ENCODE data around the gene EIPR1.
"Not testable (repeated sequence)": the region's sequence is repeated elsewhere in the genome, so short reads cannot be mapped to it uniquely, and the experiment has no call there.

Gene EIPR1

GRCh38 chr2:3199627-3200345 is 177.8 kb downstream of the EIPR1 start:
- no peak for DNase-seq (ENCODE audit: low spot score in 2 of 2)
- no peaks in the 10 kb centered on the region for H3K27me3 Mint-ChIP-seq
- H3K4me3 Mint-ChIP-seq: no peak overlapping the region
- peaks cover 5% of the 10 kb centered on the region for H3K4me1 Mint-ChIP-seq
- no peak overlapping the region for H3K27ac Mint-ChIP-seq
- H3K9me3 Mint-ChIP-seq: no peaks in the 10 kb centered on the region
- ATAC-seq (ENCODE audit: low read depth): no peak
- H3K36me3 Mint-ChIP-seq: peaks cover 23% of the 10 kb centered on the region

GRCh38 chr2:3198671-3199192 is 178.9 kb downstream of the EIPR1 start:
- not testable (repeated sequence) for H3K4me1 Mint-ChIP-seq; ATAC-seq (ENCODE audit: low read depth); H3K9me3 Mint-ChIP-seq; H3K4me3 Mint-ChIP-seq; H3K27me3 Mint-ChIP-seq; DNase-seq (ENCODE audit: low spot score in 2 of 2); H3K27ac Mint-ChIP-seq
- H3K36me3 Mint-ChIP-seq: peaks cover 27% of the 10 kb centered on the region

- Mint-ChIP-seq H3K27ac (no peak overlapping the region), H3K36me3 (peaks cover 23% of the 10 kb centered on the region), H3K4me3 (no peak overlapping the region), H3K9me3 (no peaks in the 10 kb centered on the region), H3K27me3 (no peaks in the 10 kb centered on the region), H3K4me1 (peaks cover 5% of the 10 kb centered on the region)
- no peak for DNase-seq (ENCODE audit: low spot score in 2 of 2)
- no peak for ATAC-seq (ENCODE audit: low read depth)
These were observed 179.5 kb downstream of the EIPR1 start for GRCh38 chr2:3198119-3198518.

DNA sequence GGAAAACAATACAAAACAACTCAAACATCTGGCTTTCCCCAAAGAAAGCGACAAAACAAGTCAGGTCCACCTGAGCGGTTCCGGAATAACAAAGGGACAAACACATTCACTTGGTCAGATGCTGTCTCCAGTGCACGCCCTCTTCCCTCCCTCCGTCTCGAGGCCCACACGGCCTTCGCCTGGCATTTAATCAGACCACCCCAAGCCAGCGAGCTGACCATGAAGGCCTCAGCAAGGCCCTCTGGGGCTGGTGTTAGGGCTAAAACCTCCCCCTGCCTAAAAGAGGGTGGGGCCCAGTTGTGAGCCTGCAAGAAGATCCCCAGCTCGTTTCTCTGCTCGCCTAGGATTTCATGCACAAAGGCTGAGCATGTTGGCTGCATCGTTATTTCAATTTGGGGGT is 180.3 kb downstream of the EIPR1 start:
- H3K27me3 Mint-ChIP-seq: no peaks in the 10 kb centered on the region
- no peak overlapping the region for H3K27ac Mint-ChIP-seq
- peaks cover 24% of the 10 kb centered on the region for H3K36me3 Mint-ChIP-seq
- ATAC-seq (ENCODE audit: low read depth): no peak
- no peaks in the 10 kb centered on the region for H3K9me3 Mint-ChIP-seq
- no peak overlapping the region for H3K4me3 Mint-ChIP-seq
- DNase-seq (ENCODE audit: low spot score in 2 of 2): no peak
- peaks cover 5% of the 10 kb centered on the region for H3K4me1 Mint-ChIP-seq

GRCh38 chr2:3196716-3197115 is 180.9 kb downstream of the EIPR1 start:
- peaks cover 5% of the 10 kb centered on the region for H3K4me1 Mint-ChIP-seq
- no peak overlapping the region for H3K4me3 Mint-ChIP-seq
- no peaks in the 10 kb centered on the region for H3K9me3 Mint-ChIP-seq
- H3K36me3 Mint-ChIP-seq: peaks cover 26% of the 10 kb centered on the region
- ATAC-seq (ENCODE audit: low read depth) (no peak), DNase-seq (ENCODE audit: low spot score in 2 of 2) (no peak)
- H3K27ac Mint-ChIP-seq: no peak overlapping the region
- H3K27me3 Mint-ChIP-seq: no peaks in the 10 kb centered on the region

- no peaks in the 10 kb centered on the region for H3K9me3 Mint-ChIP-seq
- no peak for ATAC-seq (ENCODE audit: low read depth)
- peaks cover 27% of the 10 kb centered on the region for H3K36me3 Mint-ChIP-seq
- H3K4me1 Mint-ChIP-seq: peaks cover 5% of the 10 kb centered on the region
- H3K4me3 Mint-ChIP-seq: no peak overlapping the region
- H3K27ac Mint-ChIP-seq: no peak overlapping the region
- no peak for DNase-seq (ENCODE audit: low spot score in 2 of 2)
- H3K27me3 Mint-ChIP-seq: no peaks in the 10 kb centered on the region
These were observed 181.8 kb downstream of the EIPR1 start for GRCh38 chr2:3195641-3196476.

- Mint-ChIP-seq H3K4me1 (peaks cover 5% of the 10 kb centered on the region), H3K4me3 (no peak overlapping the region), H3K27me3 (no peaks in the 10 kb centered on the region), H3K27ac (no peak overlapping the region), H3K9me3 (no peaks in the 10 kb centered on the region), H3K36me3 (peaks cover 31% of the 10 kb centered on the region)
- DNase-seq (ENCODE audit: low spot score in 2 of 2): no peak
- ATAC-seq (ENCODE audit: low read depth): no peak
These were observed 182.8 kb downstream of the EIPR1 start for GRCh38 chr2:3194828-3195227.

GRCh38 chr2:3193443-3194330 is 183.9 kb downstream of the EIPR1 start:
- Mint-ChIP-seq H3K9me3 (no peaks in the 10 kb centered on the region), H3K4me3 (no peak overlapping the region), H3K27ac (no peak overlapping the region), H3K4me1 (peaks cover 3% of the 10 kb centered on the region), H3K27me3 (no peaks in the 10 kb centered on the region), H3K36me3 (peaks cover 29% of the 10 kb centered on the region)
- no peak for ATAC-seq (ENCODE audit: low read depth)
- DNase-seq (ENCODE audit: low spot score in 2 of 2): no peak

DNA sequence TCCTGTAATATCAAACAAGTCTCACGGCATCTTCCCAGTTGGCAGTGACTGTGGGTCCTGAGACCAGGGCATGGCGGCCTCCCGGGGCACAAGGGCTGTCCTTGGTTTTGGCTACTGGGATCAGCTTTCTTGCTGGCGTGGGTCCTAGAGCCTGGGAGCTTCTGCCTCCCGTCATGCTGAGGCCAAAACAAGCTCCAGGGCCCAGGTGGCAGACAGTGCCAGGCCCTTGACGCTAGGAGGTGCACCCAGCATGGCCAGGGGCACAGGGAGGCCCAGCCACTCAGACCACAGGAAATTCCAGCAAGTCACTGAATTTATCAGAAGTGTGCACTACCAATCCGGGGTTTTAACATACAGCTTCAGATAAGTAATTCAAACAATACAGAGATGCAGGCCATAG is 184.7 kb downstream of the EIPR1 start:
- H3K4me1 Mint-ChIP-seq: no peaks in the 10 kb centered on the region
- H3K9me3 Mint-ChIP-seq: no peaks in the 10 kb centered on the region
- no peaks in the 10 kb centered on the region for H3K27me3 Mint-ChIP-seq
- H3K27ac Mint-ChIP-seq: no peak overlapping the region
- no peak for DNase-seq (ENCODE audit: low spot score in 2 of 2)
- H3K4me3 Mint-ChIP-seq: no peak overlapping the region
- no peak for ATAC-seq (ENCODE audit: low read depth)
- H3K36me3 Mint-ChIP-seq: peaks cover 29% of the 10 kb centered on the region

- Mint-ChIP-seq H3K4me3 (no peak overlapping the region), H3K36me3 (peaks cover 29% of the 10 kb centered on the region), H3K4me1 (no peaks in the 10 kb centered on the region), H3K9me3 (no peaks in the 10 kb centered on the region), H3K27ac (no peak overlapping the region), H3K27me3 (no peaks in the 10 kb centered on the region)
- DNase-seq (ENCODE audit: low spot score in 2 of 2) (no peak), ATAC-seq (ENCODE audit: low read depth) (no peak)
These were observed 185.3 kb downstream of the EIPR1 start for GRCh38 chr2:3192281-3192818.

DNA sequence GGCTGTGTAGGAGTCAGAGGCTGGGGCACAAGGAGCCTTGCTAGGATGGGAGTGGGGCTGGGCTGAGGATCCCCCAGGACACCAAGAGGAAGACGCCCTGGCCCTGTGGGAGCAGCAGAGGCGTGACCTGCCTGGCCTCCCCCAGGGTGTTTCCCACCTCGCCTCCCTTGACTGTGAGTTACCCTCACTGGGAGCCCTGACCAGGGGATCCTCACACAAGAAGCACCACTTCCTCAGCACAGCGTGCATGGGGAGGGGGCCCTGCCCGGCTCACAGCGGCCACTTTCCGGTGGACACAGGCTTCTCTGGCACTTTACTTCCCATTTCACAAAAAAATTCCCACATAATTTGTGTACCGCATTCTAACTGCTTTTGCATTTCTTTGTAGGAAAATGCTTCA is 187.7 kb downstream of the EIPR1 start:
- H3K4me3 Mint-ChIP-seq: no peak overlapping the region
- H3K4me1 Mint-ChIP-seq: peaks cover 2% of the 10 kb centered on the region
- H3K36me3 Mint-ChIP-seq: peaks cover 32% of the 10 kb centered on the region
- no peak overlapping the region for H3K27ac Mint-ChIP-seq
- no peaks in the 10 kb centered on the region for H3K27me3 Mint-ChIP-seq
- no peaks in the 10 kb centered on the region for H3K9me3 Mint-ChIP-seq
- no peak for ATAC-seq (ENCODE audit: low read depth)
- DNase-seq (ENCODE audit: low spot score in 2 of 2): no peak

- no peak for DNase-seq (ENCODE audit: low spot score in 2 of 2)
- H3K9me3 Mint-ChIP-seq: no peaks in the 10 kb centered on the region
- H3K4me1 Mint-ChIP-seq: peaks cover 2% of the 10 kb centered on the region
- H3K4me3 Mint-ChIP-seq: no peak overlapping the region
- no peaks in the 10 kb centered on the region for H3K27me3 Mint-ChIP-seq
- H3K27ac Mint-ChIP-seq: peak overlapping the region; percentile 41
- no peak for ATAC-seq (ENCODE audit: low read depth)
- peaks cover 30% of the 10 kb centered on the region for H3K36me3 Mint-ChIP-seq
These were observed 188.5 kb downstream of the EIPR1 start for GRCh38 chr2:3189076-3189591.

DNA sequence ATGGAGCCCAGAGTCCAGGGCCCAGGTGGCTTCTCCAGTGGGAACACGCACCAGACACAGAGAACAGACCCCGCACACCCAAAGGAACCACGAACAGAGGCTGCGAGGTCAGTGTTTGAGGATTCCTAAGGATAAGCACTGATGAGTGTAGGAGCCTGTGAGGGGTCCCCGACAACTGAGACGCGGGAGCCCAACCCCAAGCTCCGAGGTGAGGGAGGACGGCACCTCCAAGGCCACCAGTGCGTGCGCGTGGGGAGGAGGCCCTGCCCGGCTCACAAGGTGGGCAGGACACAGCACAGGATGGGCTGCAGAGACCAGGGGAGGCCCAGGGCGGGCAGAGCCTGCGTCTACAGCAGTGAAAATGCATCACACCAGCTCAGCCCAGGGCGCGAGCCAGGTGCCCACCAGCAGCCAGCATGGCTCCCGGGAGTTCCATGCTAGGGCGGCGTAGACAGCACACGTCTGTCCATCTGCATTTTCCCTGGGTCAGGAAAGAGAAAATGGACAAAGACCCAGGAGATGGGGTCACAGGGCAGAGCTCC is 189.1 kb downstream of the EIPR1 start:
- H3K4me3 Mint-ChIP-seq: no peak overlapping the region
- H3K27me3 Mint-ChIP-seq: no peaks in the 10 kb centered on the region
- H3K4me1 Mint-ChIP-seq: peaks cover 2% of the 10 kb centered on the region
- no peak overlapping the region for H3K27ac Mint-ChIP-seq
- H3K36me3 Mint-ChIP-seq: peaks cover 27% of the 10 kb centered on the region
- no peak for ATAC-seq (ENCODE audit: low read depth)
- DNase-seq (ENCODE audit: low spot score in 2 of 2): no peak
- H3K9me3 Mint-ChIP-seq: no peaks in the 10 kb centered on the region

All from memory B cell (primary cell).